Activated T-helper 17 cell treated with anti-CD3 and anti-CD28 coated beads, Interleukin-2, amount 50 U/mL, for 72 hours (primary cell): ENCODE measurements around the gene RAB38. TPM values are rescaled to one million over a fixed set of nuclear protein-coding genes. Genes with fewer than 3 reads are reported as not detected.

Source experiments
- total RNA-seq, 2 donors: library from RNA; stranded (reverse); gene quantifications; one replicate each; pipeline ENCODE4 v1.2.3, GENCODE V29; 2022

Gene RAB38
- total RNA-seq, 2 donors from 2014 or later: 1.2 to 1.9 TPM

Other genes with a start within 250 kb of the RAB38 start
- 100 to 1,000 TPM in 1 of 2 donors, 10 to 100 TPM in 1; 57.3 to 142 TPM for gene CTSC, start 162.3 kb upstream of the RAB38 start, total RNA-seq